Spleen (tissue), 7 donors: ENCODE measurements around the gene DPT.

Experiments used
- POLR2A ChIP-seq, 3 donors: fragments of 450-650 bp; IDR thresholded peaks; one replicate each; pipeline ENCODE4 v1.5.1; 2017; ENCODE audit warnings: antibody characterized with exemption in 3 of 3, mild to moderate bottlenecking in 1 of 3
- POLR2AphosphoS5 ChIP-seq, 3 donors: sonication (generic); formaldehyde crosslinking; IDR thresholded peaks; one replicate each; pipeline ENCODE4 v1.5.1; 2017; ENCODE audit warnings: antibody characterized with exemption in 3 of 3
- TF ChIP-seq, protein P1 (sequence below), 11 experiments: fragments of 200-600 bp in 7 of 11; fragments of 450-650 bp in 4 of 11; sonication (generic) in 4 of 11; IDR thresholded peaks in 8 of 11; conservative IDR thresholded peaks in 3 of 11; 1 replicate in 7 of 11; 2 replicates in 4 of 11; pipeline versions ENCODE4 v1.4.0 to v1.8.0; 2016 to 2021; ENCODE audit warnings: antibody characterized with exemption in 11 of 11, inconsistent platforms in 4 of 11, mild to moderate bottlenecking in 1 of 11
- donor health status: DM: no; HTN: no; CAD: no; lungs with moderate emphysema.
- donor health status: DM: no; HTN: no; CAD: no.
- donor health status: DM: no; HTN: no; CAD: no.

DNA sequence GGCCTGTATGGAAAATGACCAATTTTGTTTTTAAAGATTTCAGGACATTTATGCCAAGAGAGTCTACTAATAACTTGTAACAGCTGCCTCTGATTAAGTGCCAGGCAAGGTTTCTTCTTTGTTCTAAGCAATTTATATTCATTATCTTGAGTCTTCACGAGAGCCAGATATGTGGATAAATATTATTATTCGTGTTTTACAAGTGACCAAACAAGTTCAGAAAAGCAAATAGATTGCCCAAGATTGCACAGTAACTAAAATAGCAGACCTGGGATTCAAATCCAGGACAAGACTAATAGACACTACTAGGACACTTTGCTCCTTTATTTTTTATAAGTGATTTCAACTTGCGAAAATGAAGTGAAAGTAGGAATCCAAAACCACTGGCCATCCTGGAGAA lies 30.1 kb upstream of the DPT start:
- no peak for TF ChIP-seq POLR2AphosphoS5 (IDR thresholded peaks at IDR 0.05)
- TF ChIP-seq, protein P1, sequence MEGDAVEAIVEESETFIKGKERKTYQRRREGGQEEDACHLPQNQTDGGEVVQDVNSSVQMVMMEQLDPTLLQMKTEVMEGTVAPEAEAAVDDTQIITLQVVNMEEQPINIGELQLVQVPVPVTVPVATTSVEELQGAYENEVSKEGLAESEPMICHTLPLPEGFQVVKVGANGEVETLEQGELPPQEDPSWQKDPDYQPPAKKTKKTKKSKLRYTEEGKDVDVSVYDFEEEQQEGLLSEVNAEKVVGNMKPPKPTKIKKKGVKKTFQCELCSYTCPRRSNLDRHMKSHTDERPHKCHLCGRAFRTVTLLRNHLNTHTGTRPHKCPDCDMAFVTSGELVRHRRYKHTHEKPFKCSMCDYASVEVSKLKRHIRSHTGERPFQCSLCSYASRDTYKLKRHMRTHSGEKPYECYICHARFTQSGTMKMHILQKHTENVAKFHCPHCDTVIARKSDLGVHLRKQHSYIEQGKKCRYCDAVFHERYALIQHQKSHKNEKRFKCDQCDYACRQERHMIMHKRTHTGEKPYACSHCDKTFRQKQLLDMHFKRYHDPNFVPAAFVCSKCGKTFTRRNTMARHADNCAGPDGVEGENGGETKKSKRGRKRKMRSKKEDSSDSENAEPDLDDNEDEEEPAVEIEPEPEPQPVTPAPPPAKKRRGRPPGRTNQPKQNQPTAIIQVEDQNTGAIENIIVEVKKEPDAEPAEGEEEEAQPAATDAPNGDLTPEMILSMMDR (IDR thresholded peaks at IDR 0.05 in 8 of 11, conservative IDR thresholded peaks at IDR 0.05 in 3 of 11) = no peak
- TF ChIP-seq POLR2A (IDR thresholded peaks at IDR 0.05) = no peak
